Smooth muscle cell of trachea (primary cell): ENCODE measurements around the gene PPM1A. TPM values are rescaled to one million over a fixed set of nuclear protein-coding genes. Genes with fewer than 3 reads are reported as not detected.

Source experiments
- total RNA-seq: library from RNA; depleted of rRNA; stranded (reverse); fragments of >200 nt; gene quantifications from 2 replicates; pipeline ENCODE4 v1.2.1, GENCODE V29; 2014

Gene PPM1A
- total RNA-seq: 18.9 and 40.0 TPM in 2 replicates

GRCh38 chr14:60248697-60249318 lies at the start of gene PPM1A:
PPM1A (plus strand) TSS chr14:60249221; CDS start chr14:60282704, 33,483 bp downstream.

Other genes starting within 250 kb of the PPM1A start
- gene PCNX4, start 157.3 kb upstream of the PPM1A start, total RNA-seq: 87.2 and 152 TPM in 2 replicates
- 102 and 106 TPM in 2 replicates for gene DHRS7, start 83.8 kb upstream of the PPM1A start, total RNA-seq
- gene C14orf39, start 236.8 kb downstream of the PPM1A start, total RNA-seq: 0.33 and 0.44 TPM in 2 replicates